RPMI8226 (cell line): ENCODE data around the gene HDAC11.
"Not testable (repeated sequence)": the region's sequence is repeated elsewhere in the genome, so short reads cannot be mapped to it uniquely, and the experiment has no call there.

ENCODE experiments used
- DNase-seq: peaks from one replicate; pipeline ENCODE4 v3.0.0-alpha.2; 2015

HDAC11 gene

DNA sequence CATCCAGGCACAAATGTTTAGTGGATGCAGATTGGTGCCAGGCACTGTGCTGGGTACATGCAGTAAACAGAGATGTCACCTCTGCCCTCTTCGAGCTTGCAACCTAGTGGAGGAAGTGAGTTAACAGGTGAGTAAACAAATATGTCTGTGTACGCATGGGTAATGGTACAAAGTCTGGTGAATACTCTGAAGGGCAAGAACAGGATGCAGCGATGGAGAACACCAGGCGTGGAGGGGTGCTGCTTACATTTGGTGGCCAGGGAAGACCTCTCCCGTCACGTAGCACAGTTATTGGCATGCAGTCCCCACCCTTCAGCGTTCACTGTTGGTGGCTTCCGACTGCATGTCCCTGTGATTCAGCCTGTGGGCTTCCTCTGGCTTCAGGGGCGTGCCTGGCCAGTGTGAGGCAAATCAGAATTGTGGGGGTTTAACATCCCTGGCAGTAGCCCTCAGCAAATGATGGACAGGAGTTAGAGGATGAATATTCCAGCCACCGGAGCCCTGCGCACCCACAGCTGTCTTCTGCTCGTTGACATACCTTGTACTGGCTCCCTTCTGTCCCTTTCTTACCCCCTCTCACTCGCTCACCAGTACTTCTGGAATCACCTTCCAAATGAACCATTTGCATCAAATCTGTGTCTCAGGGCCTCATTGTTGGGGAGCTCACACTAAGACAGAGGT is 9.1 kb upstream of the HDAC11 start:
- DNase-seq, result no peak

DNA sequence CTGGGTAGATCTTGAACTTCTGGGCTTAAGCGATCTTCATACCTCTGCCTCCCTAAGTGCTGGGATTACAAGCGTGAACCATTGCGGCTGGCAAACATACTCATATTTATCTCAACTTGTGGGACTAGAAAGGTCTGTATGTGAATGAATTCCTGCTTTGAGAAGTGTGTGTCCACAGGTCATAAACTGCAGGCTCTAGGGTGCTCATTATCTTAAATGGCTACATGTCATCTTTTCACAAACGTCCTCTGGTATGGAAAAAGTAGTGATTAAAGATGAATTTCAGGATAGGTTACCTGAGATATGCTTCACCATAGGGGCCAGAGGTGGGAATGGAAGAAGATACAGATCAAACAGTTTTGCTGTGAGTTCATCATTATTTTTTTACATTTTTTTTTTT is 7.8 kb upstream of the HDAC11 start:
- DNase-seq, result no peak

DNA sequence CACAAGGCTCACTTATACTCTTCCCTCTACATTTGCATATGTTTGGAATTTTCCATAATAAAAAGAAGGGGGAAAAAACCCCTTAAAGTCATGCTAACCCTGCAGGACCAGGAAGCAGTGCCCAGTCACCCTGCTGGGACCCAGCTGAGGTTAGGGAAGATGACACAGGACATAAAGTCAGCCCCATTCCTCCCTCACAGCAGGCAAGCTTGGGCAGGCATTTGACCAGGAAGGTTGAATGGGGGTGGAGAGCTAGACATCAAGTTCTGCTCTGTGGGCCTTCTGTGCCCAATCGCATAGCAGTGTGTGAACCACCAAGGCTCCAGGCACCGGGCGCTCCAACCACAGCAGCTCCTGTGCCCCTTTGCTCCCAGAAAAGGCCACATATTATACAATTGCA is 7.1 kb upstream of the HDAC11 start:
- no peak for DNase-seq

DNA sequence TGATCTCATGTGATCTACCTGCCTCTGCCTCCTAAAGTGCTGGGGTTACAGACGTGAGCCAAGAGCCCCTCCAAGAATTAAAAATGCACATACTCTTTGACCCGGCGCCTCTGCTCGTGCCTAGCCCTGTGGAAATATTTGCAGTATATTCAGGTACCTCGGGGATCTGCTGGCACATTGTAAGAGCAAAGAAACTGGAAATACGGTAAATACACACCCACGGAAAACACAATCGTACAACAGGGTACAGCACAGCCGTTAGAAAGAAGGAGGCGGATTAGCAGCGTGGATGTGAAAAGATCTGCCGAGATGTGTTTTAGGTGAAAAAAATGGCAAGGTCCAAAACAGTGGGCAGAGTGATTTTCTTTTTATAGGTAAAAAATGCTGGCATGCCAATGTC is 6.1 kb upstream of the HDAC11 start:
- no peak for DNase-seq

DNA sequence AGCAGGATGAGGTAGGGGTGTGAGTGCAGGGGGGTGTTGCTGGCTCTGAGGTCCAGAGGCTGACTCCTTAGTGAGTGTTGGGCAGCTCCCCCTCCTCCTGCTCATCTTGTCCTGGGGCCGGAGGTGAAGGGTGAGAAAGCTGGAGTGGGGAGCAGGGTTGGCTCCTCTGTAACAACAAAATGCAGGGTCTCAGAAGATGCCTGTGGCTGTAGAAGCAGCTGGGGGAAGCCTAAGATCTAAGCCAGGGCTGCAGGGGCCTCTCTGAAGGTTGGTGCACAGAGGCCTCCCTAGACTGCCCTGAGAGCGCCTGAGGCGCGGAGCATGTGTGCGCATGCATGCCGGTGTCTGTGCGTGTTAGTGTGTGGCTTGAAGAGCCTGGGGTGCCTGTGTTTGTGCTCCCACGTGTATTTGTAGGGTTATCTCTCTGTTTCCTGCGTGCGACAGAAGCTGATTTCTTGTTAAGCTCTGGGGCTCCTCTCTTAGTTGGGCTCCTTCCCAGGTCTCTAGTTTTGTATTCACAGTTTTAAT is 5.3 kb upstream of the HDAC11 start:
- DNase-seq, result no peak

DNA sequence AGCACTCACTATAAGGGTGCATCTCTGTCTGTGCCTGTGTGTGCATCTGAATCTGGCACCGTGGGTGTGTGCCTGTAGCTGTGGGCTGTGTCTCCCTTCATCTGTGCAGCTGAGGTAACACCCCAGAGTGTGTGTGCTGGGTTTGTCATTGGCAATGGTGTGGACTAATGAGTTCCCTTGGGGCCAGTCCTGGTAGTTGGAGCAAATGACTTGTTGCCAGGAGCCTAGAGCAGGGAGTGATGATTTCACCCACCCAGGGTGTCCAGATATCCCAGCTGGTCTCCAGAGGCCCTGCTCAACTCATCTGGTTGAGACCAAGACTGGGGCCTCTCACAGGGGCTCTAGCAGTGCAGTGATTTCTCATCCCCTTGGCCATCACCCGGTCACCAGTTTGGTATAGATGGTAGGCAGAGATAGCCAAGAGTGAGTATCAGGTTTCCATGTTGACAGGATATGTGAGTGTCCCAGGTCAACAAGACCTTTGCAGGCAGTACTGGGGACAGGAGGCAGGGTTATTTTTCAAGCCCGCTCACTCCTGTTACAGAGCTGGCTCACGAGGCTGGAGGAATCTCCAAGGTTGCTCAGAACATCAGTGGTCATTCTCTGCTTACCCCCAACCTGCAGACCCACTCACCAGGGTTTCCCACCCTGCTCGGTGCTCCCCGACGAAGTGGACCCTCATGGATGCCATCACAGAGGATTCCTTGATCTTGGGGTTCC is 4.1 kb upstream of the HDAC11 start:
- DNase-seq, result no peak

DNA sequence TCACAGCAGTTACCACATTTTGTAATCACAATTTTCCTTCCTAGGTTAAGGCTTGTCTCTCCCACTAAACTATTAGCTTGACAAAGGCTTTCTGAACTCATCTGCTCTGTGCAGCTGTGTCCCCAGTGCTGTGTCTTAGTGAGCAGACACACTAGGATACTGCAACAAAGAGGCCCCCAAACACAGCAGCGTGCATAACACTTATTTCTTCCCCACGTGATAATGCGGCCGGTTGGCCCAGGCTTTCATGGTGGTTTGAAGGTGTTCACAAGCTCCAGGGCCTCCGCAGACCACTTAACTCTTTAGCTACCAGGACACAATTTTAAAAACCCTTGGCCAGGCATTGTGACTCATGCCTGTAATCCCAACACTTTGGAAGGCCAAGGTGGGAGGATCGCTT is 2.2 kb upstream of the HDAC11 start:
- no peak for DNase-seq

DNA sequence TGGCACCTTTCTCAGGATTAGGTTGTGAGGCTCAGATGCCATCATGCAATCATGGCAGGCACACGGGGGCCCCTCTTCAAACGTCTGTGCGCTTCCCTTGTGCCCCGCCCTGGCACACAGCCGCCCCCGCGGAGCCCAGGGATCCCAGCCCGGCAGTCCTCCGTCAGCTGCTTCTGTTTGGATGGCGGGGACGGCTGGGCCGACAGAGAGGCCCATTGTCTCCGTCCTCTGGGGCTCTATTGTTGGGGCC is 849 bp upstream of the HDAC11 start:
- DNase-seq, result peak; percentile 12

DNA sequence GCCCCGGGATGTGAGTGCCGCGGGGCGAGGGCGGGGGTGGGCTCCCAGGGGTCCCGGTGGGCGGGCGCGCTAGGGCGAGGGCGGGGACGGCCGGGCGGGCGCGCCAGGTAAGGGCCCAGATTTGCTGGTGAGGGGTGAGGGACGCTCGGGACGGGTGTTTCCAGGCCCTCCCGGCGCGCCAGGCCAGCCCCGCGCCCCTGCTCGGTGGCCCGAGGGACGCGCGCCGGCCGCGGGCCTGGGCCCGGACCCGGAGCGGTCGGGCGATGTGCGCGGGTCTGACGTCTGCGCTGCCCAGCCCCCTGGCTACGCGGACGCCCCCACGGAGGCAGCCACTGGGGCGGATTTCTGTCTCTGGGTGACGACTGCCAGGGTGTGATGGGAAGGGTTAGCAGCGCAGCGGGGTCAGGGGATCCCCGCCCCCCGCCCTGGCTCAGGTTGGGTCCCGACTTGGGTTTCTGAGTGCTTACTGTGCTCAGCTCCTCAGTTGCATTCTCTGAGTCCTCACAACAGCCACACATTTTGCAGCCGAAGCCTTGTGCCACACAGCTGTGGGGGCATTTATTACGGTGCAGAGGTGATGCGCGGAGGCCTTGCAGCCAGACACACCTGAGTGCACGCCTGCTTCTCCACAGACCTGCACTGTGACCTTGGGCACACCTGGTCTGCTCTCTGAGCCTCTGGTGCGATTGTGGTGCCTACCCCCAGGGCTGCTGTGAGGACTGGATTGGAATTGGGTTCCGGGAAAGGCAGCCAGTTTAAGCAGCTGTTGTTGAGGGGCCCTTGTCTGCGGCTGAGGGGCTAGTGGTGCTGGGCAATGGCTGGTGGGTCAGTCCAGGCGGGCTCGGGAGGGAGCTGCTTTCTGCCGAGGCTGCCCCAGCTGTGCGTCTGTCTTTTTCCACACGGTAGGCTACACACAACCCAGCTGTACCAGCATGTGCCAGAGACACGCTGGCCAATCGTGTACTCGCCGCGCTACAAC is 523 bp downstream of the HDAC11 start:
- DNase-seq, result peak; percentile 15

DNA sequence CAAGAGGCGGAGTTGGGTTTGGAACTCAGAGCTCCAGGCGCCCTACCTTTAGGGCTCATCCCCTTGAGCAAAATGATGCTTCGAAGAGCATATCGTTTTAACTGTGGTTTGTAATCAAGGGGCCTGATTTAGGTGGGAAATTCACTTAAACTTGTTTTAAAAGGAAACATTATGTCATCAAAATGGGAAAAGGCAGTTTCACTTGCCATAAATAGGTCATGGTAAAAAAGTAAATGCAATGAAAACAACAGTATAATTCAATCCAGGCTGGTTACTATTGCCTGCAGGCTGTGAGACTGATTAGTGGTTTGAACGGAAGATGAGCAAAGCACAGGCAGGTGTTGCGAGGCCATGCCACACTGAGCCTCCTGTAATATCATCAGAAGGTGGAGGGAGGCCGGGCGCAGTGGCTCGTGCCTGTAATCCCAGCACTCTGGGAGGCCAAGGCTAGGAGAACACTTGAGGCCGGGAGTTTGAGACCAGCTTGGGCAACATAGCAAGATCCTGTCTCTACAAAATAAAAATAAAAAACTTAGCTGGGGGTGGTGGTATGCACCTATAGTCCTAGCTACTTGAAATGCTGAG is 2.1 kb downstream of the HDAC11 start:
- DNase-seq, result no peak

DNA sequence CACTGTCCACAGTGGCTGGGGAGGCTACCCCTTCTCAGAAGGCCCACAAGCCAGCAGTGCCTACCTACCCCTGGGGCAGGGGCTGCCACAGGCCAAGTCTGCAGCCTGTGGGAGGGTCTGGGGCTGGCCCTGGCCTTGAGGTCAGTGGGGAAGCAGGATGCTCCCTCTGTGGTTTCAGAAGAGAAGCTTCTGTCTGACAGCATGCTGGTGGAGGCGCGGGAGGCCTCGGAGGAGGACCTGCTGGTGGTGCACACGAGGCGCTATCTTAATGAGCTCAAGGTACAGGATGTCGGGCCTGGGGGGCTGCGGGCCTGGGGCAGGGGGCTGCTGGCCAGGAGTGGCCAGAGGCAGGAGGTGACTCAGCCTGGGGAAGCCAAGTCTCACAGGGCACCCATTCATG is 3.2 kb downstream of the HDAC11 start:
- DNase-seq, result no peak

DNA sequence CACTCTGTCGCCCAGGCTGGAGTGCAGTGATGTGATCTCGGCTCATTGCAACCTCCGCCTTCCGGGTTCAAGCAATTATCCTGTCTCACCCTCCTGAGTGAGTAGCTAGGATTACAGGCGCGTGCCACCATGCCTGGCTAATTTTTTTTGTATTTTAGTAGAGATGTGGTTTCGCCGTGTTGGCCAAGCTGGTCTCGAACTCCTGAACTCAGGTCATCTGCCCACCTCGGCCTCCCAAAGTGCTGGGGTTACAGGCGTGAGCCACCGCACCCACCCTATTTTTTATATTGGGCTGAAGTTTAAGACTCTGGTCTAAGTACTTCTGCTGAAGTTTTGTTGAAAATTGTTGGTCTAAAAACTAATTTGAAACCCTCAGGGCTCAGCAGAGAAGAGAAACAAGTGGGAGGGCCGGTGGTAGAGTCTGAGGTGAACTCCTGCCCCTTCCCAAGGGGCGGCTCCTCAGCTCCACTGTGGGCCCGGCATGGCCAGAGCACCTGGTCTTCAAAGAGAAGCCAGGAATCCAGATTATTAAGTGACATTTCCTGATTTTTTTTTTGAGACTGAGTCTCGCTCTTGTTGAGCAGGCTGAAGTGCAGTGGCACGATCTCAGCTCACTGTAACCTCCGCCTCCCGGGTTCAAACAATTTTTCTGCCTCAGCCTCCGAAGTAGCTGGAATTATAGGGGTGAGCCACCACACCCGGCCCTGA is 4.0 kb downstream of the HDAC11 start:
- DNase-seq, result no peak

DNA sequence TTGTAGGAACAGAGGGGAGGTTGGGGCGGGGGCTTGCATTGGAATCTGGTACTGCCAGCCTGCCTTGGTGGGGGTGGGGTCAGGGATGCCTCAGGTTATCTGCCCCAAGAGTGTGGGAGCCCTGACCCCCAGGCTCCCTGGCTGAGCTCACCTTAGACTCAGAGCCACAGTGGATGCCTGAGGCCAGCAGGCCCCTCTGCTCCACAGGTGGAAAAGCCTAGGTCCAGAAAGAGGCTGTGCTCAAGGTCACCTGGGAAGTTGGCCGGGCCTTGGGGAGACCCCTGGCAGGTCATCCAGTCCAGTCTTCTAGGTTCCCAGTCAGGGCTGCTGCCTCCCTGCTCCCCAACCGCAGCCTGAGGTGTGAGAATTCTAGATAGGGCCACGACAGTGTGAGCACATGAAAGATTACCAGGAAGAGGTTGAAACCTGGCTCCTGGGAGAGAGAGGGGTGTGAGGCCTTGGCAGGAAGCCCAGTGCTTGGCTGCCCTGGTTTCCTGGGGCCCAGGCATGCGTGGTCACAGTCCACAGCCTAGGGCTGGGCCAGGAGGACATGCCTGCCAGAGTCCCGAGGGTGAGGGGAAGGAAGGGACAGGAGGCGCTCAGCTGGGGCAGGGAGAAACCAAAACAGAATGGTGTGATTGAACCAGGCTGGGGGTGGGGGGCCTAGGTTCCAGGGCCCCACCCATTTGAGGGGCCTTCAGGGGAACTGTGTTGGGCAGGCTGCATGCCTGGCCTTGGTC is 4.9 kb downstream of the HDAC11 start:
- peak; percentile 92 for DNase-seq

DNA sequence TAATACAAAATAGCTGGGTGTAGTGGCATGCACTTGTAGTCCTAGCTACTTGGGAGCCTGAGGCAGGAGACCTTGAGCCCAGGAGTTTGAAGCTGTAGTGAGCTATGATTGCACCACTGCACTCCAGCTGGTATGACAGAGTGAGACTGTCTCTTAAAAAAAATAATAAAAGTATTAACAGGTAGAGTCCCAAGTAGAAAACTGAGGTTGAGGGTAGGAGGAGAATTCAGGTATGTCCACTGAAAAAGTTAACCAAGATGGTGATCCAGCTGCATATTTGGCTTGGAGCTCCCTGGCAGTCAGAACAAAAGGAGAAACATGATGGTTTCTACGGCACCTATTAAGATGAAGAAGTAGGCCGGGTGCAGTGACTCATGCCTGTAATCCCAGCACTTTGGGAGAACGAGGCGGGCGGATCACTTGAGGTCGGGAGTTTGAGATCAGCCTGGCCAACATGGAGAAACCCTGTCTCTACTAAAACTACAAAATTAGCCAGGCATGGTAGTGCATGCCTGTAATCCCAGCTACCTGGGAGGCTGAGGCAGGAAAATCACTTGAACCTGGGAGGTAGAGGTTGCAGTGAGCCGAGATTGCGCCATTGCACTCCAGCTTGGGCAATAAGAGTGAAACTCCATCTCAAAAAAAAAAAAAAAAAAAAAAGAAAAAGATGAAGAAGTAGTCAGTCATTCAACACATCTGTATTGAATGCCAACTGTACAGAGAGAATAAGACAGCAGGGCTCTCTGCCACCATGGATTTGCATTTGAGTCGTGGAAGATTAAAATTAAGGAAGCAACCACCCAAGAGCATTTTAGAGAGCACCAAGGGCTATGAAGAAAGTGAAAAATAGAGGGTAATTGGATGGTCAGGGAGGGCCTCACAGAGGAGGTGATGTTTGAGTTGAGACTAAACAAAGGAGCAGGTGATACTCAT is 5.8 kb downstream of the HDAC11 start:
- DNase-seq, result not testable (repeated sequence)

DNA sequence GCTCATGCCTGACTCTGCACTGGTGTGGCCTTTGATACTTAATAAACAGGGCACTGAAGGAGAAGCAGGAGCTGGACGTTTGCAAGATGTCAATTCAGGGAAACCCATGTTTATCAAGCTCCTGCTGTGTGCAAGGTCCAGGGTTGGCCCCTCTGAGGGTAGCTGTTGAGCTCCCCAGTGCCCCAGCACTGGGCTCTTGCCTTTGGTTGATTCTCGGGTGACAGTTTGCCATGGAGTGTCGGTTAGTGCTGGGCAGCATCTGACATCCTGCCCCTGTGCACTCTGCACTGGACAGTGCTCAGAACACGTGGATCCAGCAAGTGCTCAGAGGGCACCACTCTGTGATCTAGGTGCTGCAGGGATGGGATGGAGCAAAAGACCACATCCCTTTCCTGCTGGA is 7.3 kb downstream of the HDAC11 start:
- no peak for DNase-seq

DNA sequence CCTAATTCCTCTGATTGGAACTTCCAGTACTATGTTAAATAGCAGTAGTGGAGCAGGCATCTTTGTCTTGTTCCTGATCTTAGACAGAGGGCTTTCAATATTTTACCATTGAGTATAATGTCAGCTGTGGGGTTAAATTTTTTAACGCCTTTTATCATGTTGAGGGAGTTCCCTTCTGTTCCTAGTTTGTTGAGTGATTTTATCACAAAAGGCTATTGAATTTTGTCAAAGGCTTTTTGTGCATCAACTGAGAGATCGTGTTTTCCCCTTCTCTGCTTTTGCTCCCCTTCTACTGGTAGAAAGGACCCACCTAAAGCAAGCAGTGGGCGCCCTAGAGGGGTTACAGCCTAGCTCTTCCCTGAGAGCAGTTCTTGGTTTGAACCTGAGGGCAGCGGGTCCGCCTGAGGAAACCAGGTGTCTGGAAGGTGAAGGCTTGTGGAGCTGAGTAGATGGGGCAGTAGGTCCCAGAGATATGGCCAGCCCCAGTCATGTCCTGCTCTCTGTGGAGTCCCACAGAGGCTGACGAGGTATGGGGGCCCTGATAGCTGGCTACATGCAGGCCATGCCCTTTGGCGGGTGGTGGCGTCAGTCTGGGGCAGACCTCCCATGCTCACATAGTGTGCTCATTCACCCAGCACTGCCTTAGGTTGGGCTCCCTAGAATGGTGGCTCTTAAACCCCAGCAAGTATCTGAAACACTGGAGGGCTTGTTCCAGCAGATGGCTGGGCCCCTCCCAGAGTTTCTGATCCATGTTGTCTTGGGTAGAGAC is 11.3 kb downstream of the HDAC11 start:
- no peak for DNase-seq

DNA sequence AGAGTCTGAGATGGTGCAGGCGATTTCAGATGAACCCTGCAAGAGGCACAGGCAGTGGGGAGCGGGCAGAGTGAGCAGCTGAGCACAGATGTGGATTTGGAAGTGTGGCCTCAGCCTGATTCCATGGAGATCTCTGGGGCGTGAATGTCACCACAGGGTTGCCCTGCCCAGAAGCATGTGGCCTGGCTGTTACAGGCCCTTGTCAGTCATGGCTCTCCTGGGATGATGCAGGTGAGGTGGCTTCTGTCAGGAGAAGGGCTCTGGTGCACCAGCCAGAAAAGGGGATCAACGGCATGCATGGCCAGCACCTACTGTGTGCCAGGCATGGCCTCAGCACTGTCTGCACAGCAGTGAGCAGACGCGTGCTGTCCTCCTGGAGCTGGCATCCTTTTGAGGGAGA is 11.9 kb downstream of the HDAC11 start:
- no peak for DNase-seq

DNA sequence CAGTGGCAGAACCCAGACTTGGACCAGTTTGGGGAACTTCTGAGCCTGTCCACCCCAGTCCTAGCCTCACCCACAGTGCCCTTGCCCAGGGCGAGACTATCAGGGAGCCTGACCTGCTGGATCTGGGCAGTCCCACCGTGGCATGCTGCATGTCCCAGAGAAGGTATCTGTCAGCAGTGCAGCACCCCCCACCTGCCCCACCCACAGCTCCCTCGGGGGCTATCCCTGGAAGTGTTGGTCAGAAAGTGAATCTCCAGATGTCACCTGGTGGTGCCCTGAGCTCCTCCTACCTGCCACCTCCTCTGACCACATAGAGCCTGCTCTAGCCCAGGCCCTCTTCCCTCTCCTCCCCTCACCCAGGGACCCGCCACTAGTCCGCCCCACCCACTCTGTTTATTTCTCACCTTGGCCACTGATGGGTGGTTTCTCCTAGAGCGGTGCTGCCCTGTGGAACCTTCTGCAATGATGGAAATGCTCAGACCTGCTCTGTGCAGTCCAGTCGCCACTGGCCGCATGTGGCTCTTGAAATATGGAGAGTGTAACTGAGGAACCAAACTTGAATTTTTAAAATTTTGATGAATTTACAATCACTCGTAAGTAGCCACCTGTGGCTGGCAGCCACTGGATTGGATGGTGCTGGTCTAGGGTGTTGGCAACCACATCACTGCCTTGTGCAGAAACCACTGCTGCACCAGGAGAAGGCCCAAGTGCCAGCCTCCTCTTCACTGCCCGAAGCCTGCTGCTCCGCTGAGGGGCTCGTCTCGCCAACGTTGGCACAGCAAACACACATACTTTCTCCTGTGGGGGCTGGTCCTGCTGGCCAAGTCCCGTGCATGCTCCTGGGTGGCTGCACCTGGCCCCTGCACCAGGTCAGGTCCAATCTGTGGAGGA is 13.1 kb downstream of the HDAC11 start:
- DNase-seq, result no peak
